GM23338 (cell line): Measurements from ENCODE around the gene SFXN5. TPM values are rescaled to one million over a fixed set of nuclear protein-coding genes. Genes with fewer than 3 reads are reported as not detected.

Experiments
- ATAC-seq: fragments of 200-7000 bp; cut with Tn5 transposase; 3 replicates; pipeline ENCODE4 v1.9.1; 2020
- DNase-seq: peaks from one replicate; pipeline ENCODE4 v3.0.0-alpha.2; 2015; ENCODE audit warnings: low spot score
- H2AFZ ChIP-seq: fragments of 200-600 bp; sonication (generic); 2 replicates; pipeline ENCODE4 v1.8.0; 2016; ENCODE audit warnings: antibody characterized with exemption, mild to moderate bottlenecking, moderate library complexity
- H3F3A ChIP-seq: fragments of 200-600 bp; sonication (generic); replicated peaks from 2 replicates; pipeline ENCODE4 v1.8.0; 2017; ENCODE audit warnings: antibody characterized with exemption, mixed run types, low read depth
- H3K27ac ChIP-seq: fragments of 200-600 bp; sonication (generic); 2 replicates; pipeline ENCODE4 v1.6.1; 2016; ENCODE audit warnings: low read depth
- H3K27me3 ChIP-seq: fragments of 200-600 bp; sonication (generic); 2 replicates; pipeline ENCODE4 v1.8.0; 2016; ENCODE audit warnings: mild to moderate bottlenecking, mixed run types, moderate library complexity; ENCODE audit not compliant: insufficient read depth
- H3K36me3 ChIP-seq: fragments of 200-600 bp; sonication (generic); 2 replicates; pipeline ENCODE4 v1.8.0; 2016; ENCODE audit warnings: mild to moderate bottlenecking; ENCODE audit not compliant: insufficient read depth
- H3K4me1 ChIP-seq: fragments of 200-600 bp; sonication (generic); 2 replicates; pipeline ENCODE4 v1.8.0; 2016; ENCODE audit warnings: mild to moderate bottlenecking, moderate library complexity; ENCODE audit not compliant: insufficient read depth
- H3K4me2 ChIP-seq: fragments of 200-600 bp; sonication (generic); 2 replicates; pipeline ENCODE4 v1.7.1; 2017; ENCODE audit warnings: mixed run types
- H3K4me3 ChIP-seq: fragments of 200-600 bp; sonication (generic); 2 replicates; pipeline ENCODE4 v1.6.1; 2016; ENCODE audit warnings: mixed run types
- H3K79me2 ChIP-seq: fragments of 200-600 bp; sonication (generic); replicated peaks from 2 replicates; pipeline ENCODE4 v1.8.0; 2017; ENCODE audit warnings: mild to moderate bottlenecking; ENCODE audit not compliant: insufficient read depth
- H3K9me2 ChIP-seq: fragments of 200-600 bp; sonication (generic); 2 replicates; pipeline ENCODE4 v1.8.0; 2017; ENCODE audit not compliant: insufficient read depth
- H4K20me1 ChIP-seq: fragments of 200-600 bp; sonication (generic); replicated peaks from 2 replicates; pipeline ENCODE4 v1.8.0; 2017; ENCODE audit warnings: mild to moderate bottlenecking; ENCODE audit not compliant: insufficient read depth
- H3K27ac Mint-ChIP-seq: 2 replicates; pipeline ENCODE4 v1.8.0; 2020; ENCODE audit warnings: inconsistent platforms, mild to moderate bottlenecking, moderate library complexity, mixed read lengths
- H3K27me3 Mint-ChIP-seq: 3 replicates; pipeline ENCODE4 v1.8.0; 2022; ENCODE audit warnings: low read depth, mild to moderate bottlenecking, moderate library complexity, mixed read lengths, inconsistent platforms; ENCODE audit not compliant: insufficient read depth, poor library complexity
- H3K36me3 Mint-ChIP-seq: 3 replicates; pipeline ENCODE4 v1.8.0; 2021; ENCODE audit warnings: low read depth, mild to moderate bottlenecking, inconsistent platforms, moderate library complexity, mixed read lengths
- H3K4me1 Mint-ChIP-seq: 3 replicates; pipeline ENCODE4 v1.8.0; 2020; ENCODE audit warnings: mild to moderate bottlenecking, inconsistent platforms, mixed read lengths
- H3K4me3 Mint-ChIP-seq: 3 replicates; pipeline ENCODE4 v1.8.0; 2021; ENCODE audit warnings: moderate library complexity, mild to moderate bottlenecking, inconsistent platforms, mixed read lengths
- H3K9me3 Mint-ChIP-seq: 3 replicates; pipeline ENCODE4 v1.8.0; 2020; ENCODE audit warnings: moderate library complexity, mild to moderate bottlenecking, inconsistent platforms, mixed read lengths
- EZH2 ChIP-seq: fragments of 200-600 bp; sonication (generic); IDR thresholded peaks from one replicate; pipeline ENCODE4 v1.8.0; 2017; ENCODE audit warnings: antibody characterized with exemption, mild to moderate bottlenecking, low read depth; ENCODE audit not compliant: unreplicated experiment
- POLR2AphosphoS5 ChIP-seq: IDR thresholded peaks from 2 replicates; pipeline ENCODE4 v1.6.1; 2016; ENCODE audit warnings: antibody characterized with exemption, low read depth
- REST ChIP-seq: IDR thresholded peaks from one replicate; pipeline ENCODE4 v1.6.1; 2018; ENCODE audit warnings: antibody characterized with exemption; ENCODE audit not compliant: unreplicated experiment
- ZNF462 ChIP-seq: fragments of 250-450 bp; sonication (Bioruptor Pico); IDR thresholded peaks from 2 replicates; pipeline ENCODE4 v1.5.0; 2020; ENCODE audit warnings: mild to moderate bottlenecking, moderate library complexity
- polyA plus RNA-seq: library from polyadenylated mRNA; unstranded; fragments of >200 nt; fragmentation: Nextera tagmentation; extraction: Ambion mirVana; gene quantifications from 2 replicates; pipeline ENCODE4 v1.2.1, GENCODE V29; 2016
- total RNA-seq: library from RNA; depleted of rRNA; stranded (reverse); fragments of >200 nt; shearing (Covaris generic); gene quantifications from 2 replicates; pipeline ENCODE4 v1.2.3, GENCODE V29; 2014

SFXN5 gene
- total and polyA plus RNA-seq, 2 experiments from 2014 or later: 23.6 to 25.8 TPM

GRCh38 chr2:72914589-72915319 is 156.8 kb downstream of the SFXN5 start:
- peak; percentile 79 for DNase-seq

More at GRCh38 chr2:72914589-72915319, 156.8 kb downstream of the SFXN5 start:
- Mint-ChIP-seq H3K9me3 (peaks cover 3% of the 10 kb centered on the region; the same call in 2 of the 3 replicates), H3K27me3 (peaks cover 66% of the 10 kb centered on the region), H3K4me3 (peak overlapping the region; percentile 62), H3K4me1 (peaks cover 35% of the 10 kb centered on the region), H3K27ac (no peak overlapping the region), H3K36me3 (no peaks in the 10 kb centered on the region; the same call in 2 of the 3 replicates)
- Histone ChIP-seq H3F3A (peaks cover 22% of the 10 kb centered on the region), H3K4me1 (peaks cover 35% of the 10 kb centered on the region), H4K20me1 (peaks cover 7% of the 10 kb centered on the region), H3K27me3 (peaks cover 99% of the 10 kb centered on the region), H3K79me2 (no peaks in the 10 kb centered on the region), H3K27ac (no peak overlapping the region), H3K4me3 (peak overlapping the region; percentile 56), H3K36me3 (no peaks in the 10 kb centered on the region), H2AFZ (peak overlapping the region; percentile 67; the same call in 1 of the 2 replicates), H3K9me2 (no peaks in the 10 kb centered on the region), H3K4me2 (peak overlapping the region; percentile 96)
- TF ChIP-seq REST: no peak
- TF ChIP-seq ZNF462 (CRISPR knock-in tag): no peak
- 0 out of 2 replicates have a peak, but pooled peaks have one; percentile 18 for TF ChIP-seq POLR2AphosphoS5
- TF ChIP-seq EZH2: peak; percentile 75
- ATAC-seq: no peak
